Fibroblast of peridontal ligament (primary cell): ENCODE data around the gene PFKL.
"Not testable (repeated sequence)": the region's sequence is repeated elsewhere in the genome, so short reads cannot be mapped to it uniquely, and the experiment has no call there.

ENCODE experiments used
- DNase-seq: peaks from one replicate; pipeline ENCODE4 v3.0.0-alpha.2; 2010; ENCODE audit errors: extremely low read depth

The PFKL gene

DNA sequence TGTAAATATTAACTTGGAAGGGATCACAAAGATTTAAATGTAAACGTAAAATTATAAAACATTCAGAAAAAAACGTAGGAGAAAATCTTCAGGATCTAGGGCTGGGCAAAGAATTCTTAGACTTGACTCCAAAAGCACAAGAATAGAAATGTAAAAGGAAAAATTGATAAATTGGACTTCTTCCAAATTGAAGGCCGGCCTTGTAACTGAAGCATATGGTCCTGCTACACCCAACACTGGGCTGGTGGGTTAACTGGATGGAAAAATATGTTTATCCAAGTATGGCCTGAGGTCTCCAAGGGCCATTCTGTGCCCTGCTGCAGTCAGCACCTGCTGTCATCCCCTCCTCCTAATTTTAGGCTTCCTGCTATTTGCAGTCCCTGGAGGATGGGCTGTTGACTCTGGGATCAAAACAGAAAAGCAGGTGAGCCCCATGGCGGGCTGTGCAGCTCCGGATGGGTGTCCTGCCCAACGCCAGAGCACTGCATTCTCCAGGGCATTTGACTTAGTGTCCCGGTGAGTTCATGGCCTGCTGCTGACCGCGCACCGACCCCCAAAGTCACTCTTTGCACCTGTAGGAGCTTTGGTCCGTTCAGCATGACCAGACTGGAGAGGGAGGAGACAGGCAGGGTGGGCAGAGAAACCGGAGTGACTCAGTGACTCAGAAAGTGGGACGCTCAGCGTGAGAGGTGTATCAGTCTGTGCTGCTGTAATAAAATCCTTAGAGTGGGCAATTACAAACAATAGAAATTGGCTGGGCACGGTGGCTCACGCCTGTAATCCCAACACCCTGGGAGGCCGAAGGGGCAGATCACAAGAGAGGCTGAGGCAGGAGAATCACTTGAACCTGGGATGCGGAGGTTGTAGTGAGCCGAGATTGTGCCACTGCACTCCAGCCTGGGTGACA lies 20.2 kb upstream of the PFKL start:
- DNase-seq = no peak

DNA sequence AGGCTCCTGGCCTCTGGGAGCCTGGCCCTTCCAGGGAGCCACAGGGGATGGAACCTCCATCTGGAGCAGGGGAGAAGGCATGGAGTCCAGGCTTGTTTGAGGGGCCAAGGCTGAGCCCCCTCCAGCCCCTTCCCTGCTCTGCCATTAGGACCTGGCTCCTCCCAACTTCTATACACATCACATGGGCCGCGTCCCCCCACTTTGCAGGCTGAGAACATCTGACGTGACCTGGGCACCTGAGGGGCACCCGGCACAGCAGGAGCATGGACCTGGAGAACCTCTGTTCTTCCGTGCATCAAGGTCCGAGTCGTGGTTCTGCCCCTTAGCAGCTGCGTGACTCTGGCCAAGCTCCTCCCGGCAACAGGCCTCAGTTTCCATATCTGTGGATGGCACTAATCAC lies 18.1 kb upstream of the PFKL start:
- DNase-seq = no peak

DNA sequence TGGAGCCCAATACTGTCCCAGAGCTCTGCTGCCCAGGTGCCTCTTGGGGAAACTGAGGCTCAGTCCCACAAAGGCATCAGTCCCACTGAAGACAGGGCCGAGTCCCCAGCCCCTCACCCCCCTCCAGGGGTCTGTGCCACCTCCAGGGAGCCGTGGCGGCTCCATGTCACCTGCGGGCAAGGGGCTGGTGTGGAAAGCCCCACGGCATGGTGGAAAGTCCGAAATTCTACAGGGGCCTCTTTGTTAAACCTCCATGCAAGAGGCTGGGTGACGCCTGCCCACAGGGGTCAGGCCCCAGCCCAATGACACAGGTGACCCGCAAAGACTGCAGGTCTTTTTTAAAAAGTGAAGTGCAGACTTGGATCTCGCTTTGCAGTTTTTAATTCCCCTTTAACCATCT lies 17.5 kb upstream of the PFKL start:
- no peak for DNase-seq

DNA sequence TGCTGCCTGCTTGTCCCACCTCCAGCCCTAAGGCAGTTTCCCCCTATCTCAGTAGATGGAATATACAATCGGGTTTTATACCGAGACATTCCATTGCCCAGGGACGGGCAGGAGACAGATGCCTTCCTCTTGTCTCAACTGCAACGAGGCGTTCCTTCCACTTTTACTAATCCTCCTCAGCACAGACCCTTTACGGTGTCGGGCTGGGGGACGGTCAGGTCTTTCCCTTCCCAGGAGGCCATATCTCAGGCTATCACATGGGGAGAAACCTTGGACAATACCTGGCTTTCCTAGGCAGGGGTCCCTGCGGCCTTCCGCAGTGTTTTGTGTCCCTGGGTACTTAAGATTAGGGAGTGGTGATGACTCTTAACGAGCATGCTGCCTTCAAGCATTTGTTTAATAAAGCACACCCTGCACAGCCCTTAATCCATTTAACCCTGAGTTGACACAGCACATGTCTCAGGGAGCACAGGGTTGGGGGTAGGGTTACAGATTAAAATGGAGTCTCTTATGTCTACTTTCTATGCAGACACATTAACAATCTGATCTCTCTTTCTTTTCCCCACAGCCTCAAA lies 16.6 kb upstream of the PFKL start:
- DNase-seq = not testable (repeated sequence)

DNA sequence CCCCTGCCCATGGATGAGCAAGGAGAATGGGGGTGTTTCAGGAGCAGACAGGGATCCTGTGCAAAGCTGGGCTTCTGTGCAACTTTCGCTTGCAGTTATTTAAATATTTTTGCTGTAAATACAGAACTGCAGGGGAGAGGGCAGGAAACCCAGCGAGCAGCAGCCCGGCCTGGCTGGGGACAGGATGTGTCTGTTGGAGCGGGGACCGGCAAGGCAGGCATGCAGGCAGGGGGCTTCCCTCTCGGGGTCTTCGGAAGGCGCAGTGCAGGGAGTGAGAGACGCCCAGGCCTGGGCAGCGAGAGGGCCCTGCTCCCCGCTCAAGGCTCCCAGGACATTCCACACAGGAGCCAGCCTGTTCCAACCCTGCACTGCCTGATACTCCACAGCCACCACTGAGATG lies 15.9 kb upstream of the PFKL start:
- DNase-seq = no peak

DNA sequence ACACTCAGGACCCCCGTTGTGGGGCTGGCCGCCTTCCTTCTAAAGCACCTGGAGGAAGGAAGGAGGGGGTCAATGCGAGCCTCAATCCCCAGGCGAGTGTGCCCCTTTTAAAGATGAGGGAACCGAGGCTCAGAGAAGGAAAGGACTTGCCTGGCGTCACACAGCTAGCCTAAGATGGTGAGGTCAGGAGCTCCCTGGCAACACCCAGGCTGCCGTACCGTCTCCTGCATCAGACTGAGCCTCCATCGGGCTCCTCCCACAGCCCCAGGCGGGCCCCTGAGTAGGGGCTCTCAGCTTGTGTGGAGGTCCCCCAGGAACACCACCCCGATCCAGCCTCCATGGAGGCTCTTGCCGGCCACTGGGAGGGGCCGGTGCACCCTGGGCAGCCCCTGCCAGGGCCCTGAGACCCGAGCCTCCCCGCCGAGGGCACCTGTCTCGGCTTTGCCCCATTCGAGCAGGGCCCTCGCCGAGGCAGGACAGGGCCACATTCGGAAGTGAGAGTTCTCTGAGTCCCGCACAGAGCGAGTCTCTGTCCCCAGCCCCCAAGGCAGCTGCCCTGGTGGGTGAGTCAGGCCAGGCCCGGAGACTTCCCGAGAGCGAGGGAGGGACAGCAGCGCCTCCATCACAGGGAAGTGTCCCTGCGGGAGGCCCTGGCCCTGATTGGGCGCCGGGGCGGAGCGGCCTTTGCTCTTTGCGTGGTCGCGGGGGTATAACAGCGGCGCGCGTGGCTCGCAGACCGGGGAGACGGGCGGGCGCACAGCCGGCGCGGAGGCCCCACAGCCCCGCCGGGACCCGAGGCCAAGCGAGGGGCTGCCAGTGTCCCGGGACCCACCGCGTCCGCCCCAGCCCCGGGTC lies 14.5 kb upstream of the PFKL start, which contains the start of gene AIRE:
Gene AIRE, plus strand, starts transcription at position 739 of the 855 bp plus-strand sequence. CDS start 131 bp downstream, outside the sequence.
- no peak for DNase-seq

DNA sequence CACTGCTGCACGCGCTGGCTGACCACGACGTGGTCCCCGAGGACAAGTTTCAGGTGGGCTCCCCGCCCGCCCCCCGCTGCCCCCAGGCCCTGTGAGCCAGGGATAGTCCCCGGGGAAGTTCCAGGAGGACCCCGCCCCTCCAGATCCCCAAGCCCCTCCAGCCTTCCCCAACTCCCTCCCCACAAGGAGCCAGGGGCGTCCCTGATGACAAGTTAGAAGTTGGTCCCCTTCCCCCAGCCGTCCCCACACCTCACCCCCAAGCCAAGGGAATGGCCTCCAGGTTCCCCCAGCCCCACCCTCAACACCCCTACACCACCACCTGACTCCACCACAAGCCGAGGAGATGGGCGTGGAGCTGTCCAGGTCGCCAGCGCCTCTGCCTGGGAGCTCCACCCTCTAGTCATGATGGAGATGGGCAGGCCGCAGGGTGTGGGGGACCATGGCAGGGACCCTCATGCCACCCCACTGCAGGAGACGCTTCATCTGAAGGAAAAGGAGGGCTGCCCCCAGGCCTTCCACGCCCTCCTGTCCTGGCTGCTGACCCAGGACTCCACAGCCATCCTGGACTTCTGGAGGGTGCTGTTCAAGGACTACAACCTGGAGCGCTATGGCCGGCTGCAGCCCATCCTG lies 13.7 kb upstream of the PFKL start:
- no peak for DNase-seq

DNA sequence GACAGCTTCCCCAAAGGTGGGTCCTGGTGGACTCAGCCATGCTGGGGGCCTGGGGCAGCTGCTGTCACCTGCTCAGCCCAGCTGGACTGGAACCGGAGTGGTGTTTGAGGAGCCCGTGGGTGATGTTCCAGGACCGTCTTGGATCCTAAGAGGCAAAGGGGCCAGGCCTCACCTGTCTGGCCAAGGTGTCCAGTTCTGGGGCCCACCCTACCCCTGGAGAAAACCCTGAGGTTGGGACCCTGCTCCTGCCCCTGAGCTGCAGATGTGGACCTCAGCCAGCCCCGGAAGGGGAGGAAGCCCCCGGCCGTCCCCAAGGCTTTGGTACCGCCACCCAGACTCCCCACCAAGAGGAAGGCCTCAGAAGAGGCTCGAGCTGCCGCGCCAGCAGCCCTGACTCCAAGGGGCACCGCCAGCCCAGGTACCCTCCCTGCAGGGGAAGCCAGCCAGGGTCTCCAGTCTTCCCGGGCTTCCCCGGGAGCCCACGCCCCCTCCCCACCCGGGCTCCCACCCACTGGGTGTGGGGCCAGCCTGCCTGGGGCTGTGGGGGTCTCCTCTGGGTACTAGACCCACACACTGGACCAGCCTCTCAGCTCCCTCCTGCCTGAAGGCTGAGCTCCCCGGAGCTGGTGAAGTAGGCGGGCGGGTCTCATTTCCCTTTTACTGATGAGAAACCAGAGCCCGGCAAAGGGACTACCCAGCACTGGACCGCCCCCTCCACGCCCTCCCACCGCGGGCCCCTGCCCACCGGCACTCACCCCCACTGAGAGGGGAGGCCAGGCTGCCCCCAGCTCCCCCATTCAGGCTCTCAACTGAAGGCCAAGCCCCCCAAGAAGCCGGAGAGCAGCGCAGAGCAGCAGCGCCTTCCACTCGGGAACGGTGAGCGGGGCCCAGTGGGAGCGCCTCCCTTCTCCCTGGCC lies 12.9 kb upstream of the PFKL start:
- DNase-seq = no peak

DNA sequence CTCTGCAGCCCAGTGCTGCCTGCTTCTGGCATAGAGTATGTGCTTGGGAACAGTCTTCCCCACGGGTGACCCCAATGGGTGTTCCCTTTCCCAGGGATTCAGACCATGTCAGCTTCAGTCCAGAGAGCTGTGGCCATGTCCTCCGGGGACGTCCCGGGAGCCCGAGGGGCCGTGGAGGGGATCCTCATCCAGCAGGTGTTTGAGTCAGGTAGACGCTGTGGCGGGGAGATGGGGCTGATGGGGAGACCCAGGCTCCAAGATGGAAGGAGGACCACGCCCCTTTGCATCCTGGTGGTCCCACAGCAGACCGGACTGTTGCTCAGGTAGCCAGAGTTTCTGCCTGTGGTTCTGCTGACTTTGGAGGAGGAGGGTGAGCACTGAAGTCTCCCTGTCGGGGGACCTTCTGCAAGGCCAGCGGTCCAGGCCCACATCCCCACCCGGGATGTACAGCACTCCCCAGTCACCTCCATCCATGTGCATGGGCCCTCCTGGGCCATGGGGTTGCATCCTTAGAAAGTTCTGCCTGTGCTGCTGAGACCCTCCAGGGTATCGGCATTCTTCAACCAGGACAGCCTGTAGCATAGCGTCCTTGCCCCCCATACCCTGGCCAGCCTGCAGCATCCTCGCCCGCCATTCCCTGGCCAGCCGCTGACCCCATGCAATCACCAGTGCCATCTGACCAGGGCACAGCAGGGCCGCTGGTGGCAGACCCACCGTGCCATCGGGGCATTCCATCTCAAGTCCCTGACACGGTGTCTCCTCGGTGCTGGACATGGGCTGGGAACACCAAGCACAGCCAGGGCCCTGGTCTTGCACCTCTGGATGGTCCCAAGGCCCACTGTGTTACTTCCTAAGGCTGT lies 11.4 kb upstream of the PFKL start:
- no peak for DNase-seq

DNA sequence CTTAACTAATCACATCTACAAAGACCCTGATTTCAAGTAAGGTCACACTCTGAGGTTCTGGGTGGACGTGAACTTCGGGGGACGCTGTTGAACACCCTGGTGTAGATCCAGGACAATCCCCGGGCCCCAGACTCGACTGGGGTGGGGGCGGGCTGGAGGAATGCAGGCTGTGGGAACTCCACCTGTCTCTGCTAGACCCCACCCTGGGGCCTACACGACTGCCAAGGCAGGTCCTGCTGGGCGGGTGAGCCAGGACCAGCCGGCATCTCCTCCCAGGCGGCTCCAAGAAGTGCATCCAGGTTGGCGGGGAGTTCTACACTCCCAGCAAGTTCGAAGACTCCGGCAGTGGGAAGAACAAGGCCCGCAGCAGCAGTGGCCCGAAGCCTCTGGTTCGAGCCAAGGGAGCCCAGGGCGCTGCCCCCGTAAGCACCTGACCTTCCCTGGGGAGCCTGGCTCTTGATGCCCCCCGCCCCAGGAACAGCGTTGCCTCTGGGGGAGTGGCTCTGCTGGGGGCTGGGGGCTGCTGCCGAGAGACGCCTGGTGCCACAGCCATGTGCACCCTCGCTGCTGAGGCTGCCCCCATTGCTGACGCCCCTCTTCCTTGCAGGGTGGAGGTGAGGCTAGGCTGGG lies 10.4 kb upstream of the PFKL start:
- no peak for DNase-seq

DNA sequence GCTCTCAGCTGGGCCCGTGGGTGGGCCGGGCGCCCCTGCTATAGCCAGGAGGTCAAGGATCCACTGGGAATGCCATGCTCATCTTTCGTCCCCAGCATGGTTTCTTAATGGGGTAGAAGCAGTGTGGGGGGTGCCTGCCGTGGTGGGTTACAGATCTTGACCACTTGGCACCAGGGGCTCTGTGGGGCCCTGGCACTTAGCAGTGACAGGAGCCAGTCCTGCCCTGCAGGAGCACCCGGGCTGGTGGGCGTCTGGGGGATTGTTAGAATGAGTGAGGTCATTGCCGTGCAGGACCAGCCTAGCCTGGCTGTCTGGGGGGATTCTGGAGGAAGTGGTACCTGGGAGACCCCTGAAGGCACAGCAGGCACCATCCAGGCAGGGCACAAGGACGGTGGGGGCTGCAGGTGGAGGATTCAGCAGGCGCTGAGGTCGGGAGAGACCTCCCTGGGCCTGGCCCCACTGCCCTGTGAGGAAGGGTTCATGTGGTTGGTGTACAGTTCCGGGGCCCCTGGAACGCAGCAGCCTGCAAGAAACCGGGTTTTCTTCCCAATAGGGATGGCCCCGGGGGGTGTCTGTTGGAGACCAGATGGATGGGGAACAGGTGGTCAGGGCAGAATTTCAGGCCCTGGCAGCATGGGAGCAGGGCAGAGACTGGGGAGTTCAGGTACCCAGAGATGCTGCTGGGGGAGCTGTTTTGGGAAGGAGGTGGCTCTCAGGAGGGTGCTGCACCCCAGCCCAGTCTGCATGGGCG lies 9.4 kb upstream of the PFKL start:
- DNase-seq = no peak

DNA sequence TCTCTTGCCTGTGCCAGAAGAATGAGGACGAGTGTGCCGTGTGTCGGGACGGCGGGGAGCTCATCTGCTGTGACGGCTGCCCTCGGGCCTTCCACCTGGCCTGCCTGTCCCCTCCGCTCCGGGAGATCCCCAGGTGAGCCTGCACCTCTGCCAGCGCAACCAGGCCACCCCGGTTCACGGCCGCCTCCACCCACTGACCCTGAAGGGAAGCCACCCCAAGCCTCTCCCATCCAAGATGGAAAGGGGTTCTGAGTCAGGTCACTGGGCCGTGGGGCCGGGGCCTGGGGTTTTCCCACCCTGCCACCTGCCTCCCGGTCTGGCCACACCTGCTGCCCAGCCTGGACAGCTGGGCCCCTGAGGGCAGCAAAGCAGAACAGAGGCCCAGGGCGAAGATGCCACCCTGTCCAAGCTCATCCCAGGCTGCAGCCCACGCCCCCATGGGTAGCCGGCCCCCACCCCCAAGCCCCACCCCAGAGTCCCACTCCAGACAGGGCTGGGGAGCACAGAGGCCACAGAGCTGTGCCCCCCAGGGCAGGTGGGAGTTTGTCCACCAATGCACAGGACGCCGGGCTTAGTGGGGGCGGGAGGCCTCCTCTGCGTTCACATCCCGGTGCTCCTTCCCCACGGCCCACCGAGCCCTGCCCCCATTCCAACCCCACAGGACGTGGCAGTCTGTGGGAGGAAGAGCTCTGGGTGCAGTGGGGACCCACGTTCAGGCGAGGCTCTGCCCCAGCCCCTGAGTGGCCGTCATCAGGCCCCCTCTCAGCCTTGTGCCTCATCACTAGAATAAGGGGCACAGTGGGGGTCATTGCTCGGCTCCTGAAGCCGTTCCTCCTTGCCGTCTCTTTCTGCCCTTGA lies 8.5 kb upstream of the PFKL start:
- no peak for DNase-seq

DNA sequence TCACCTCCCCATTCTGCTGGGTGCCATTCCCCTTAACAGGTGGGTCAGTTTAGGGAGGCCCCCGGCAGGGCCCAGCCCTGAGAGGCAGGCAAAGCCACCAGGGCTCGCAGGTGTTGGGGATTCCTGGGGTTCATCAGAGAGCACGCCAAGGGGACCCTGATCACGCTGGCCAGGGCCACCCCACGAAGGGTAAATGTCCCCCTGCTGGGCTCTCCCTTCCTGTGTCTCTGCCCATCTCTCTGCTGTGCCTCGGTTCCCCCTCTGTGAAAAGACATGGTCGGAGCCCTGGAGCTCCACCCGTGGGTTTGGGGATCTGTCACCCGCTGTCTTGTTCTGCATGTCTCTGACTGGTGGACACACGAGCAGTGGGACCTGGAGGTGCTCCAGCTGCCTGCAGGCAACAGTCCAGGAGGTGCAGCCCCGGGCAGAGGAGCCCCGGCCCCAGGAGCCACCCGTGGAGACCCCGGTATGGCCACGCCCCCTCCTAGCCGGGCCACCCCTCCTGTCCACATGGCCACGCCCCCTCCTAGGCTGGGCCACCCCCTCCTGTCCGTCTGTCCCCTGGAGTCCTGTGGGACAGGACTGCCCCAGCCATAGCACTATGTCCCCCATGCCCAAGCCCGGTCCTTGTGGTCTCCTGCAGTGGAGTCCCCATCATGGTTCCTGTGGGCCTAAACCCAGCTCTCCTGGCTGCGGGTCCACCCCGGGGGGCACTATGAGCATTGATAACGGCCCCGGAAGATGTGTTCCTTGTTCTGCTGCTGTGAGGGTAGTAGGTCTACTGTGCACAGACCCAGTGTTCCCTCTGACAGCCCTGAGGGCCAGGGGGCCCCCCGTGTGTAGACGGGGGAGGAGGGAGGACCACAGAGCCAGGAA lies 7.7 kb upstream of the PFKL start:
- DNase-seq = no peak

DNA sequence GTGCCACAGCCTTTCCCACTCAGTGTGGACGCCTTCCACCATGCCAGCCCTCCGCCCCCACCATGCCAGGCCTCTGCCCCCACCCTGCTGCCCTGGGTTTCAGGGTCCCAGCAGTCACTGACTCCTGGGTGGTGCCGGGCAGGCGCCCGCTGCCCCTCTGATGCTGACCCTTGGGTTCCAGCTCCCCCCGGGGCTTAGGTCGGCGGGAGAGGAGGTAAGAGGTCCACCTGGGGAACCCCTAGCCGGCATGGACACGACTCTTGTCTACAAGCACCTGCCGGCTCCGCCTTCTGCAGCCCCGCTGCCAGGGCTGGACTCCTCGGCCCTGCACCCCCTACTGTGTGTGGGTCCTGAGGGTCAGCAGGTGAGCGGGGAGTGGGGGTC lies 7.0 kb upstream of the PFKL start:
- DNase-seq = no peak

DNA sequence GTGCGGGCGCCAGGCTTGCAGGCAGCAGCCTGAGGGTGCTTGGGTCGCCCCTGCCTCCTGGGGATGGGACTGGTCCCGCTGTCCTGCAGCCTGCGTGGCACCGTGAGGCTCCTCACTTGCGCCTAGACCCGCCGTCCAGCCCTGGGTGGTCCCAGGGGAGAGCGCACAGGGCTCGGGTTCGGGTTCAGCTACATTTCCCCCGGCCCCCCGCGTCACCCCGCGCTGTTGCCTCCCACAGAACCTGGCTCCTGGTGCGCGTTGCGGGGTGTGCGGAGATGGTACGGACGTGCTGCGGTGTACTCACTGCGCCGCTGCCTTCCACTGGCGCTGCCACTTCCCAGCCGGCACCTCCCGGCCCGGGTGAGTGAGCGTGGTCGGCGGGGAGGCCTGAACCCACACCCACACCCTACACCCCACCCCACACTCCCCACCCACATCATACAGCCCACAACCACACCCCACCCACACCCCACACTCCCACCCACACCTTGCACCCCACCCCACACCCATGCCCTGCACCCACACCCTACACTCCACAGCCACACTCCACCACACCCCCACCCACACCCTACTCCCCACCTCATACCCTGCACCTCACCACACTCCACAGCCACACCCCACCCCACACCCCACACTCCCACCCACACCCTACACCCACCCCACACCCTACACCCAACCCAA lies 6.2 kb upstream of the PFKL start:
- DNase-seq = no peak
